HL-60 (cell line): ENCODE measurements around the gene TMED9.

Experiments
- DNase-seq, 2 experiments: peaks; one replicate each; pipeline ENCODE4 v3.0.0-alpha.2; 2010 to 2020; ENCODE audit warnings: low read depth in 1 of 2, low spot score in 1 of 2
- H3K27ac ChIP-seq: fragments of 250-450 bp; sonication (Bioruptor Pico); replicated peaks from 2 replicates; pipeline ENCODE4 v1.5.1; 2020; ENCODE audit warnings: mild to moderate bottlenecking, moderate library complexity
- H3K27me3 ChIP-seq: fragments of 250-450 bp; sonication (Bioruptor Pico); 2 replicates; pipeline ENCODE4 v1.5.1; 2021; ENCODE audit warnings: mild to moderate bottlenecking, moderate library complexity; ENCODE audit not compliant: insufficient read depth, poor library complexity, severe bottlenecking
- H3K4me3 ChIP-seq: replicated peaks from 2 replicates; pipeline ENCODE4 v1.5.1; 2011; ENCODE audit warnings: mild to moderate bottlenecking, control low read depth, low read length; ENCODE audit not compliant: insufficient read depth
- CTCF ChIP-seq: IDR thresholded peaks from one replicate; pipeline ENCODE4 v1.5.1; 2011; ENCODE audit warnings: low read length, control low read depth, inconsistent platforms; ENCODE audit not compliant: insufficient read depth
- GABPA ChIP-seq: IDR thresholded peaks from 2 replicates; pipeline ENCODE4 v1.6.1; 2012; ENCODE audit warnings: low read depth
- POLR2AphosphoS5 ChIP-seq: IDR thresholded peaks from 2 replicates; pipeline ENCODE4 v1.6.1; 2012; ENCODE audit warnings: low read depth
- SPI1 ChIP-seq: IDR thresholded peaks from 2 replicates; pipeline ENCODE4 v1.6.1; 2012; ENCODE audit warnings: low read depth, mild to moderate bottlenecking, borderline replicate concordance
- TF ChIP-seq, protein P1 (sequence below): IDR thresholded peaks from 2 replicates; pipeline ENCODE4 v1.6.1; 2012; ENCODE audit warnings: low read depth; ENCODE audit not compliant: insufficient replicate concordance

TMED9 gene

DNA sequence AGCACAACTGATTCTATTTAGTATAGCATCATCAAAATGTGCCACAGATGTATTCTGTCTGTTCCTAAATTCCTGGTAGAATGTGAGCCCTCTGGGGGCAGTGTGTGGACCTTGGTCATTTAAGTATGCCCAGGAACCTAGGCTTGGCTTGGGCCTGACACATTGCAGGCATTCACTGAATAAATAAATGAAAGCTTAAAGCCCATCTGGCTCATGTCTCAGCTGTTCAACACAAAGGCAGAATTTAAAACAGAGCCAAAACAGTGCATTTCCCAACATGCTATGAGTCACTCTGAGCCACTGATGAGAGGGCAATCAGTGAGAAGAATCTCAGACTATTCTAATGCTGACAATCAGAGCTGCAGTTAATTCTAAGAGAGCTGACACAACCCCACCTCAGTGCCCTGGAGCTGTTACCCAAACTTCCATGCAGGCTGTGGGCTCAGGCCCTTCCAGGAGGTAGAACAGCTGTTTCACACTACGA lies 45.7 kb upstream of the TMED9 start:
- DNase-seq: peak in 1 of 2 experiments; percentile 65
- Histone ChIP-seq H3K27me3 (no peaks in the 10 kb centered on the region), H3K4me3 (no peak overlapping the region), H3K27ac (peak overlapping the region; percentile 60)
- TF ChIP-seq, protein P1, sequence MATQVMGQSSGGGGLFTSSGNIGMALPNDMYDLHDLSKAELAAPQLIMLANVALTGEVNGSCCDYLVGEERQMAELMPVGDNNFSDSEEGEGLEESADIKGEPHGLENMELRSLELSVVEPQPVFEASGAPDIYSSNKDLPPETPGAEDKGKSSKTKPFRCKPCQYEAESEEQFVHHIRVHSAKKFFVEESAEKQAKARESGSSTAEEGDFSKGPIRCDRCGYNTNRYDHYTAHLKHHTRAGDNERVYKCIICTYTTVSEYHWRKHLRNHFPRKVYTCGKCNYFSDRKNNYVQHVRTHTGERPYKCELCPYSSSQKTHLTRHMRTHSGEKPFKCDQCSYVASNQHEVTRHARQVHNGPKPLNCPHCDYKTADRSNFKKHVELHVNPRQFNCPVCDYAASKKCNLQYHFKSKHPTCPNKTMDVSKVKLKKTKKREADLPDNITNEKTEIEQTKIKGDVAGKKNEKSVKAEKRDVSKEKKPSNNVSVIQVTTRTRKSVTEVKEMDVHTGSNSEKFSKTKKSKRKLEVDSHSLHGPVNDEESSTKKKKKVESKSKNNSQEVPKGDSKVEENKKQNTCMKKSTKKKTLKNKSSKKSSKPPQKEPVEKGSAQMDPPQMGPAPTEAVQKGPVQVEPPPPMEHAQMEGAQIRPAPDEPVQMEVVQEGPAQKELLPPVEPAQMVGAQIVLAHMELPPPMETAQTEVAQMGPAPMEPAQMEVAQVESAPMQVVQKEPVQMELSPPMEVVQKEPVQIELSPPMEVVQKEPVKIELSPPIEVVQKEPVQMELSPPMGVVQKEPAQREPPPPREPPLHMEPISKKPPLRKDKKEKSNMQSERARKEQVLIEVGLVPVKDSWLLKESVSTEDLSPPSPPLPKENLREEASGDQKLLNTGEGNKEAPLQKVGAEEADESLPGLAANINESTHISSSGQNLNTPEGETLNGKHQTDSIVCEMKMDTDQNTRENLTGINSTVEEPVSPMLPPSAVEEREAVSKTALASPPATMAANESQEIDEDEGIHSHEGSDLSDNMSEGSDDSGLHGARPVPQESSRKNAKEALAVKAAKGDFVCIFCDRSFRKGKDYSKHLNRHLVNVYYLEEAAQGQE: no peak
- 0 out of 2 replicates have a peak, but pooled peaks have one; percentile 38 for TF ChIP-seq POLR2AphosphoS5

DNA sequence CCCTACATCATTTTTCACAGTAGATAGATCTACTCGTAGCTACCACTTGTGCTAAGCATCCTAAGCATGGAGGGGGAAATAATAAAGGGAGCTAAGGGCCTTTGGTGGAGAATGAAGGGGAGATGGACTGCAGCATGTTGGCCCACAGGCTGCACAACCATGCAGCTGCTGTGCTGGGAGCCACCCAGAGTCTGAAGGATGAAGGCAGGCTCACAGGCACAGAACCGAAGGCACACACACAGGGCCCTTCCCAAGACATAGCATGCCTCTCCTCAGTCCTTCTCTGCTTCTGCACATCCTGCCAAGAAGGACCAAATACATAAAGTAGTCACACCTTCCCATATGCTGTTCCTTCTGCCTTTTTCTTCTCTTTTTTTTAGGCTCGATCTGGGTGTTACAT lies 44.3 kb upstream of the TMED9 start:
- Histone ChIP-seq H3K27me3 (no peaks in the 10 kb centered on the region), H3K4me3 (no peak overlapping the region), H3K27ac (no peak overlapping the region)
- no peak for DNase-seq
- TF ChIP-seq GABPA: no peak
- TF ChIP-seq POLR2AphosphoS5: no peak
- TF ChIP-seq SPI1: no peak
- TF ChIP-seq CTCF: no peak
- TF ChIP-seq, protein P1: no peak

GRCh38 chr5:177548495-177548894 lies 43.5 kb upstream of the TMED9 start:
- TF ChIP-seq GABPA: no peak
- TF ChIP-seq, protein P1: no peak
- TF ChIP-seq CTCF: no peak
- no peak for TF ChIP-seq SPI1
- no peak for TF ChIP-seq POLR2AphosphoS5
- no peaks in the 10 kb centered on the region for H3K27me3 ChIP-seq
- no peak for DNase-seq
- no peak overlapping the region for H3K27ac ChIP-seq
- H3K4me3 ChIP-seq: no peak overlapping the region
